Activated CD4-positive, alpha-beta T cell treated with anti-CD3 and anti-CD28 coated beads for 36 hours (primary cell): ENCODE data around the gene MKNK1. TPM values are rescaled to one million over a fixed set of nuclear protein-coding genes. Genes with fewer than 3 reads are reported as not detected.
A peak's percentile ranks its signal among the peaks of the same experiment; 100 is the strongest.

Experiments used
- ATAC-seq: fragments of 200-7000 bp; cut with Tn5 transposase; one replicate; pipeline ENCODE4 v1.10.0; 2021; ENCODE audit warnings: mild to moderate bottlenecking, moderate library complexity
- CTCF ChIA-PET: fragments of 350-600 bp; sonication (Branson Sonifier 250); formaldehyde crosslinking; loops from one replicate; lab custom pipeline; 2021; ENCODE audit warnings: antibody characterized with exemption; lab: Charles Lee
- POLR2A ChIA-PET: fragments of 350-600 bp; sonication (Branson Sonifier 250); formaldehyde crosslinking; loops from one replicate; lab custom pipeline; 2021; ENCODE audit warnings: antibody characterized with exemption, inconsistent platforms; lab: Charles Lee
- DNase-seq: peaks from one replicate; pipeline ENCODE4 v3.0.0-alpha.2; 2020
- H3K27ac Mint-ChIP-seq: one replicate; pipeline ENCODE4 v1.8.0; 2021; ENCODE audit warnings: mixed read lengths
- H3K27me3 Mint-ChIP-seq: one replicate; pipeline ENCODE4 v1.8.0; 2021; ENCODE audit warnings: mixed read lengths
- H3K36me3 Mint-ChIP-seq: one replicate; pipeline ENCODE4 v1.8.0; 2021; ENCODE audit warnings: low read depth, mixed read lengths
- H3K4me1 Mint-ChIP-seq: one replicate; pipeline ENCODE4 v1.8.0; 2021; ENCODE audit warnings: mixed read lengths
- H3K4me3 Mint-ChIP-seq: one replicate; pipeline ENCODE4 v1.8.0; 2021; ENCODE audit warnings: mild to moderate bottlenecking, moderate library complexity, mixed read lengths
- H3K9me3 Mint-ChIP-seq: one replicate; pipeline ENCODE4 v1.8.0; 2021; ENCODE audit warnings: low read depth, mixed read lengths
- intact Hi-C, 2 experiments: fragments of 100-400 bp; cut with DNase I in 1 of 2; cut with micrococcal nuclease in 1 of 2; formaldehyde crosslinking; loops; one replicate each; pipeline versions ENCODE4 v1.14.2 to v1.15.1; 2022 to 2024; cut with DNase I, micrococcal nuclease
- total RNA-seq, 2 experiments: library from RNA; stranded (reverse); gene quantifications; one replicate each; pipeline ENCODE4 v1.2.3, GENCODE V29; 2021

Gene MKNK1
- total RNA-seq, 2 experiments from 2014 or later, result 27.8 to 31.0 TPM

DNA sequence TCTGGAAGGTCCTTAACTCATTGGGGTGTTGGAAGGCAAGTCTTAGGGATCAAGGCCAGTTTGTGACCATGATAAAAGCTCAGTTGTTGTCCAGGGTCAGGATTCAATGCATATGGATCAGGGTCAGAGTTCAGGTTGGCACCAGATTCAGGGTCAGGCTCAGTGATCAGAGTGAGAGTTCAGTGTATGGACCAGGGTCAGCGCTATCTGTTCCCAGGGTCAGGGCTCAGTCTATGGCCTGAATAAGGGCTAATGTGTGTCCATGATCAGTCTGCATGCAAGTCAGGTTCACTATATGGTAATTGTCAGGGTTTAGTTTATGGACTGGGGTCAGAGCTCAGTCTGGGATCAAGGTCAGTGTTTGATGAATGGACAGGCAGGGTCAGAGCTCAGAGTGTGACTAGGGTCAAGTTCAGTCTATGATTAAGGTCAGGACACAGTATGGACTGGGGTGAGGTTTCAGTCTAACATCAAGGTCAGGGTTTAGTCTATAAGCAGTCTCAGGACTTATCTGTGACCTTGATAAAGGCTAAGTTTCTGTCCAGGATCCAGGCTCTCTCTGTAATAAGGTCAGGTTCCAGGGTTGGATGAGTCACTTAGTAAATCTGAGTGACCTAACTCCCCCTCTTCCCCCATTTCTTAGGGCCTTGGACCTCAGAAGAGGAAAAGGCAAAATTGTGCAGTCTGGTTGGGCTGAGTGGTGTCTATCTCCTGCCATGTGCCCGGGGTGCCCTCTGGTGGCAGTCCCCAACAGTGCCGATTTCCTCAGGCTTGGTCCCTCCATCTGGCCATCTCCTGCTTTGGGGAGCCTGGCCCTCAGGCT lies 76.4 kb downstream of the MKNK1 start:
- POLR2A ChIA-PET, result no interaction called here
- intact Hi-C loops, result loop anchor here (1.0 kb wide), 4 partner anchors 50 to 121 kb away; no protein-coding TSS in a partner anchor
- Mint-ChIP-seq H3K27me3 (peaks cover 33% of the 10 kb centered on the region), H3K27ac (no peak overlapping the region), H3K4me1 (peaks cover 17% of the 10 kb centered on the region), H3K4me3 (no peak overlapping the region), H3K36me3 (no peaks in the 10 kb centered on the region), H3K9me3 (no peaks in the 10 kb centered on the region)
- DNase-seq (peak; percentile 89), ATAC-seq (peak; percentile 73)
- CTCF ChIA-PET, result interaction anchor here (0.6 to 6.3 kb wide), 18 partner anchors 33 to 220 kb away, joined by 3 to 115 read pairs (median 4); partner anchors contain the start of genes ATPAF1 and MKNK1

DNA sequence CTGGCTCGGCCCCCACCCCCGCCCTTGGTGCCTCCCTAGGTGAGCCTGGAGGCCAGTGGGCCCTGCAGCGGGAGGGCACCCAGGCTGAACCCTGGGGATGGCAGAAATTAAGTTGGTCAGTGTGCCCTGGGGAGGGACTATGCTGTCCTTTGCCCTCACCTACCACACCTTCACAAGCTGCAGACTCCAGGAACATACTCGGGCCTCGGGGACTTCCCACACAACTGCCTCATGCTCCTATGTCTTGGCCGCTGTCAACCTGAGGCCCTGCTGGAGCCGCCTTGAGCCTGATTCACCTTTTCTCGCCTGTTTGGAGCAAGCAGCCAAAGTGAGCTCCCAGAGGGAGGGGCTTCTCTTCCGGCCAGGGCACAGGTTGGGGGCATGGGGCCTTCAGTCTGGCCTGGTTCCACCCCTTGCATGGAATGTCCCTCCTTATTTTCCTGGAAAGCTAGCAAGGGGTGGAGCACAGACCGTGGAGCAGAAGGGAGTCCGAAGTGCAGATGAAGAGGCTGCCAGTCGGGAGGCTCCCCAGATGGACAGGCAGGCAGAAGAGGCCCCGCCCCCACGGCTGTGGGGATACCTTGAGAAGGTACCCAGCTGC lies 77.3 kb downstream of the MKNK1 start:
- CTCF ChIA-PET, result interaction anchor here (0.7 to 6.3 kb wide), 17 partner anchors 8 to 219 kb away, joined by 3 to 115 read pairs (median 4); a partner anchor contains a TSS
- Mint-ChIP-seq H3K4me1 (peaks cover 22% of the 10 kb centered on the region), H3K4me3 (no peak overlapping the region), H3K36me3 (no peaks in the 10 kb centered on the region), H3K27ac (no peak overlapping the region), H3K9me3 (no peaks in the 10 kb centered on the region), H3K27me3 (peaks cover 34% of the 10 kb centered on the region)
- ATAC-seq (no peak), DNase-seq (no peak)
- intact Hi-C loops, result no loop called here
- POLR2A ChIA-PET, result no interaction called here

GRCh38 chr1:46526013-46526690 lies 77.9 kb downstream of the MKNK1 start:
- CTCF ChIA-PET, result interaction anchor here (0.7 to 6.3 kb wide), 11 partner anchors 9 to 119 kb away, joined by 3 to 115 read pairs (median 4); a partner anchor contains a TSS
- Mint-ChIP-seq H3K27me3 (peaks cover 34% of the 10 kb centered on the region), H3K4me3 (no peak overlapping the region), H3K4me1 (peaks cover 23% of the 10 kb centered on the region), H3K36me3 (no peaks in the 10 kb centered on the region), H3K27ac (no peak overlapping the region), H3K9me3 (no peaks in the 10 kb centered on the region)
- DNase-seq (no peak), ATAC-seq (no peak)
- POLR2A ChIA-PET, result interaction anchor here (1.2 kb wide), 1 partner anchor 76 kb away, joined by 3 read pairs; no protein-coding TSS in a partner anchor
- intact Hi-C loops, result no loop called here

GRCh38 chr1:46525253-46525983 lies 78.7 kb downstream of the MKNK1 start:
- intact Hi-C loops, result no loop called here
- no peaks in the 10 kb centered on the region for H3K9me3 Mint-ChIP-seq
- ChIA-PET POLR2A (interaction anchor here (1.2 kb wide), 1 partner anchor 75 kb away, joined by 3 read pairs; no protein-coding TSS in a partner anchor), CTCF (interaction anchor here (0.6 to 6.3 kb wide), 12 partner anchors 10 to 118 kb away, joined by 3 to 115 read pairs (median 4); a partner anchor contains a TSS)
- DNase-seq, result no peak
- H3K27ac Mint-ChIP-seq, result no peak overlapping the region
- no peaks in the 10 kb centered on the region for H3K36me3 Mint-ChIP-seq
- peaks cover 23% of the 10 kb centered on the region for H3K4me1 Mint-ChIP-seq
- peaks cover 37% of the 10 kb centered on the region for H3K27me3 Mint-ChIP-seq
- H3K4me3 Mint-ChIP-seq, result no peak overlapping the region
- ATAC-seq, result no peak

- intact Hi-C loops, result no loop called here
- H3K27me3 Mint-ChIP-seq, result peaks cover 38% of the 10 kb centered on the region
- H3K36me3 Mint-ChIP-seq, result no peaks in the 10 kb centered on the region
- ChIA-PET CTCF (interaction anchor here (1.5 kb wide), 1 partner anchor 78 kb away, joined by 8 read pairs; no protein-coding TSS in a partner anchor), POLR2A (no interaction called here)
- no peak overlapping the region for H3K27ac Mint-ChIP-seq
- ATAC-seq (no peak), DNase-seq (no peak)
- peaks cover 23% of the 10 kb centered on the region for H3K4me1 Mint-ChIP-seq
- H3K4me3 Mint-ChIP-seq, result no peak overlapping the region
- no peaks in the 10 kb centered on the region for H3K9me3 Mint-ChIP-seq
These were observed 79.2 kb downstream of the MKNK1 start for GRCh38 chr1:46524843-46525242.

DNA sequence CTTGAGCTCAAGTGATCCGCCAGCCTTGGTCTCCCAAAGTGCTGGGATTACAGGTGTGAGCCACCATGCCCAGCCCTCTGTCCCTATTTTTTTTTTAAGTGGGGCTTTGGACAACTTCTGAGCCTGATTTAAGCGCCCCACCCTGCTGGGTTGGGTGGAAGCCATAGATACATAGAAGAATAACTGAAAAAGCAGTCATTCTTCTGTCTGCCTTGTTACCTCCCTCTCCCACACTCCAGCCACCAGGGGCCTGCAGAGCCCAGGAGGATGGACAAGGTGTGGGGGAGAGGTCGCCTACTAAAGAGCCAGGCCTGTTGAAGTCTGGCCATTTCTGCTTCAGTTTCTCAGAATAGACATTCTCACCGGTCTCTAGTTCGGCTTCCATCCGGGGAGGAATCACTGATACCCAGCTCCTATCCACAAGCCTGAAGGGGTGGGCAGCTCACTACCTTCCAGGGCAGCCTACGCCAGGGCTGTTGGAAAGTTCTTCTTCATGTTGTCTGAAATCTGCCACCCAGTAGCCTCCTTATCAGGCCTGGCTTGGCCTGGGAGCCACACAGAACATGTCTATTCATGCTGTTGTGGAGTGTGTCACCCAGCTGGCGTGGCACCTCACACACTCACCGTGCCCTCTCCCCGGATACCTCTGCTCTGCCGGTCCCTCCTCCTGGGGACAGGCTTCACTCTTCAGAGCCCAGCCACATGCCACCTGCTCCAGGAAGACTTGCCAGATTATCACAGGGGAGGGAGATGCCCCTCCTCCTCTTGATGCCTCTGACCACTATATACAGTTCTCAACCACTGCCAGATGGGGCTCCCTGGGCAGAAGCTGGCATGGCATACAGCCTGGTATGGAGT lies 80.3 kb downstream of the MKNK1 start:
- POLR2A ChIA-PET, result no interaction called here
- no peaks in the 10 kb centered on the region for H3K36me3 Mint-ChIP-seq
- H3K4me3 Mint-ChIP-seq, result no peak overlapping the region
- H3K9me3 Mint-ChIP-seq, result no peaks in the 10 kb centered on the region
- DNase-seq (no peak), ATAC-seq (no peak)
- peaks cover 16% of the 10 kb centered on the region for H3K4me1 Mint-ChIP-seq
- H3K27me3 Mint-ChIP-seq, result peaks cover 33% of the 10 kb centered on the region
- intact Hi-C loops, result no loop called here
- CTCF ChIA-PET, result interaction anchor here (0.6 to 2.7 kb wide), 8 partner anchors 10 to 638 kb away, joined by 3 to 11 read pairs (median 4); no protein-coding TSS in a partner anchor
- no peak overlapping the region for H3K27ac Mint-ChIP-seq

DNA sequence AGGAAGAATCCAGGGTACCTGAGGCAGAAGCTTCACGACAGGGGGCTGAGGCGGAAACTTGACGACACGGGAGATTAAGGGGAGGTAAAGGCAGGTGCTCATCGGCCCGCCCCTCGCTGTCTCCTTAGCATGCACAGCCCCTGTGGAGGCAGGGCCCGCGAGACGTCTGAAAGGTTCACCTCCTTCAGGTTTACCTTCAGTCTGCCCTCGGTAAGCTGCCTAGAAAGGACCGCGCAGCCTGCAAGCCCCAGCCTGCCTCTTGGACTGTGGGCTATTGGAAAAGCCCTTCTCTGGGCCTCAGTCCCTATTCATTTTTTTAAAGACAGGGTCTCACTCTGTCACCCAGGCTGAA lies 81.1 kb downstream of the MKNK1 start:
- ATAC-seq (no peak), DNase-seq (no peak)
- Mint-ChIP-seq H3K4me3 (no peak overlapping the region), H3K27ac (peak overlapping the region; percentile 73), H3K9me3 (no peaks in the 10 kb centered on the region), H3K4me1 (peaks cover 14% of the 10 kb centered on the region), H3K27me3 (peaks cover 32% of the 10 kb centered on the region), H3K36me3 (no peaks in the 10 kb centered on the region)
- ChIA-PET CTCF (interaction anchor here (0.6 to 2.7 kb wide), 11 partner anchors 11 to 449 kb away, joined by 3 to 12 read pairs (median 5); no protein-coding TSS in a partner anchor), POLR2A (no interaction called here)
- intact Hi-C loops, result loop anchor here in 1 of 2 experiments (1.0 kb wide), 1 partner anchor 34 kb away; the partner anchor contains the start of gene DMBX1

DNA sequence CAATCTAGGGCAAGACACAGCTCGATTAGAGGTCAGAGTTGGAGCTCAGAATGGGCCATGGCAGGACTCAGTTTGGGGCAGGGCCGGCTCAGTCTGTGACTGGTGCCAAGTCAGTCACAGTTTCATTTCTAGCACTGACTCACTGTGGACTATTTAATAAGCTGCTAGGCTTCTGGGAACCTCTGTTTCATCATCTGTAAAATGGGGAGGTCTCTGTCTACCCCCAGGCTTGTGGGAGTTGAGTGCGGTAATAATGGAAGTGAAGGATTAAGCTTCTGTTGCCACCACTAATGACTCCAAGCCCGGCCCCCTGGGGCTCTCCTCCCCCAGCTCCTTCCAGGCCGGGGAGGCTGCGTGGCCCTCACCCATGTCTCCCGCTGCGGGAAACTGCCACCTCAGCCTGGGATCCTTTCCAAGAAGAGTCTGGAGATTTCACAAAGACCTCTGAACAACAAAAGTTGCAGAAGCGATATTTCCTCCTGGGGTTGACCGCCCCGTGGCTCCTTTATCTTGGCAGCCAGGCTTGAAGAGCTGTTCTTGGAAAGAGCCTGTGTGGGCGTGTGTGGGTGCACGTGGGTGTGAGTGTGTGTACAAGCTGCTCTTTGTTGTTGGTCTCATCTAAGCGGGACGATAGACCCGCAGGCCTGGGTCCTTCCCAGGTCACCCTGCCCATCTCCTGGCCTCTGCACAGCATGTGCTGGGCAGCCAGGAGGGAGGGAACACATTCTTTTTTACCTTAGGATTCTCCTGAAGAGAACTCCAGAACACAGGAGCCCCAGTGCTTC lies 81.7 kb downstream of the MKNK1 start:
- Mint-ChIP-seq H3K36me3 (no peaks in the 10 kb centered on the region), H3K4me1 (peaks cover 14% of the 10 kb centered on the region), H3K27me3 (peaks cover 29% of the 10 kb centered on the region), H3K27ac (peak overlapping the region; percentile 73), H3K4me3 (peak overlapping the region; percentile 10), H3K9me3 (no peaks in the 10 kb centered on the region)
- ChIA-PET POLR2A (no interaction called here), CTCF (interaction anchor here (0.6 to 2.7 kb wide), 13 partner anchors 11 to 450 kb away, joined by 3 to 12 read pairs (median 4); no protein-coding TSS in a partner anchor)
- ATAC-seq, result peak; percentile 97
- intact Hi-C loops, result loop anchor here in 1 of 2 experiments (1.0 kb wide), 1 partner anchor 33 kb away; the partner anchor contains the start of gene DMBX1
- peak; percentile 69 for DNase-seq

- Mint-ChIP-seq H3K9me3 (no peaks in the 10 kb centered on the region), H3K36me3 (no peaks in the 10 kb centered on the region), H3K4me1 (peaks cover 14% of the 10 kb centered on the region), H3K27me3 (peaks cover 31% of the 10 kb centered on the region), H3K4me3 (no peak overlapping the region), H3K27ac (peak overlapping the region; percentile 22)
- intact Hi-C loops, result loop anchor here in 1 of 2 experiments (1.0 kb wide), 1 partner anchor 27 kb away; no protein-coding TSS in a partner anchor
- ATAC-seq, result no peak
- POLR2A ChIA-PET, result interaction anchor here (0.6 kb wide), 2 partner anchors 73 to 249 kb away, joined by 4 read pairs; no protein-coding TSS in a partner anchor
- DNase-seq, result no peak
- CTCF ChIA-PET, result interaction anchor here (0.5 to 2.7 kb wide), 8 partner anchors 8 to 654 kb away, joined by 3 to 12 read pairs (median 4); no protein-coding TSS in a partner anchor
These were observed 82.7 kb downstream of the MKNK1 start for GRCh38 chr1:46521414-46521813.
